HG03066 (cell line): ENCODE data around the gene STK33.

Experiments
- ATAC-seq: cut with Tn5 transposase; IDR thresholded peaks from one replicate; pipeline ENCODE4 v1.9.1; 2021; ENCODE audit warnings: low read depth; ENCODE audit not compliant: unreplicated experiment

STK33 gene

DNA sequence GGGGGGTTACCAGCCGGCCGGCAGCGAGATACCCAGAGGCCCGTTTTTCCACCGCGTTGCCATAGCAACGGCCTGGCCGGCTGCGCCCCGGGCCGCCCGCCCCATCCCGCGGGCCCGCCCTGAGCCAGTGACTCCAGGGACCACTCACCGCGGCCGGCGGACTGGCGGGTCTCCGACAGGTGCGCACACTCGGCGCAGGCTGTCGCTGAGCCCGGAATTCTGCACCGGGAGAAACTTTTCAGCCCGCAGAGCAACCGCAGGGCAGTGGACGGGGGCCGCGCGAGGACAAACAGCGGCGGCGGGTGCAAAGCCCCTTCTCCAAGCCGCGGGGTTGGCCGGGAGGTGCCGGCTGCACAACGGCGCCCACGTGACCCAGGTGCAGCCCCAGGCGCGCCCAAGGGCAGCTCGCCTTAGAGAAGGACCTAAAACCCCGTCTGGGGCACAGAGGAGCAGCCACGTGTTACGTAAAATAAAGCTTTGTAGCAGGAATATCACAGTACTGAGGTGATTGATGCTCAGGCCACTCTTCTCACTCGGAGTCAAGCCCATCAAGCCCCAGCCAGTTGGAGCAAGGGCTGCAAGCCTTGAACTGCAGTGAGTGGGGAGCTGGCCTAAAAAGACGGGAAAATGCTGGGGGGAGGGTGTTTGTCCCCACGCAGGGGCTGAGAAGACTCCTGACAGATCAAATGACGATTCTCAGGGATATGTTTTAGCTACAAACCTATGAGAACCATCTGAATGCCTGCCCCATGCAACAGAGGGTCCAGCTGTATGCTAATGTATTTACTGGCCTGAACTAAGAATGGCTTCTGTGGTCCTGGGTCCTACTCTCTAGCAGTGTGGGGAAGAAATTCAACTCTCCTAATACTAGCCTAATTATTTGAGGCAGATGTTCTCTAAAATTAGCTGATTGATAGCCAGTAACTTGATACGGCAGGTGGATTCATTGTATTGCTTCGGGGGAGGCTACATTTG lies at the start of gene STK33:
TSS of gene STK33 (minus strand) at position 294 of the 975 bp plus-strand sequence. CDS start 119,323 bp downstream, outside the sequence.
- peak; percentile 96 for ATAC-seq

DNA sequence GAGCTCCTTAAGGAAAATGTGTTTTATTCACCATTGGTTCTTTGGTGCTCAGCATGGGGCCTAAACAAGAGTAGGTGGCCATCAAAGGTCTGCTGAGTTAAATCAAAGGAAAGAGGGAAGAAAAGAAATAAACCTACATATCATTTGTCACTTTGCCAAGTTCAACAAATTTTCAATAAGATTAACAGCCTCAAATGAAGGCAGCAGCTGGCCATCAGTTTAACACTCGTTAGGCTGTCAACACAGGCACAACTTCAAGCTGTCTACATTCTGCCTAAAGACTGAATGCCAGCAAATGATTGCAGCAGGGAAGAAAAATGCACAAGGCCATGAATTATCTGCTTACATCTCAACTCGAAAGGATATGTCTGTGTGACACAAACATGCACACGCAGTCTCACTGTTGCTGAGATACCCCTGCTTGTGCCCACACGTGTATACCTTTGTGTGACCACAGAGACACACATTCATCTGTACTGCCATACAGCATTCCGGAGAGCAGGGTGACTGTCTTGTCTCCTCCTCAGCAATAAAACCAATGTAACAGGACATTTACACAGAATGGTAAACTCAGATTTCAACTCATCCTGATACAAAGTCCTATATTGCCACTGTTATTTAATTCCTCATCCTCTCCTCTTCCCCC lies 48.3 kb upstream of the STK33 start:
- no peak for ATAC-seq

DNA sequence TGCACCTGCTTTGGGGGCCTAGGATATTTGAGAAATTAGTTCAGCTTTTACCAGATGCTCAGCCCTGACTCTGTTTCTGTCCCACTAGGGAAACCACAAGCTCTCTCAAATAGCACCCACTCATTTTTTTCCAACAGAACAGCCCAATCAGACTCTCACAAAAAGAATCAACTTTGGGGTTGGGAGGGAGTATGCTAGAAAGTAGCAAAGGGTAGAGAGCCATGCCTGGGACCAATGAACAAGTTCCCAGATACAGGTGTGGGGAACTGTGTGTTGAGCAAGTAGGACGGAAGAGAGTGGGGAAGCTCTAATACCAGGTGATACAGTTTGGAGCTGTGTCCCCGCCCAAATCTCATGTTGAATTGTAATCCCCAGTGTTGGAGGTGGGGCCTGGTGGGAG lies 47.3 kb upstream of the STK33 start:
- ATAC-seq: no peak

DNA sequence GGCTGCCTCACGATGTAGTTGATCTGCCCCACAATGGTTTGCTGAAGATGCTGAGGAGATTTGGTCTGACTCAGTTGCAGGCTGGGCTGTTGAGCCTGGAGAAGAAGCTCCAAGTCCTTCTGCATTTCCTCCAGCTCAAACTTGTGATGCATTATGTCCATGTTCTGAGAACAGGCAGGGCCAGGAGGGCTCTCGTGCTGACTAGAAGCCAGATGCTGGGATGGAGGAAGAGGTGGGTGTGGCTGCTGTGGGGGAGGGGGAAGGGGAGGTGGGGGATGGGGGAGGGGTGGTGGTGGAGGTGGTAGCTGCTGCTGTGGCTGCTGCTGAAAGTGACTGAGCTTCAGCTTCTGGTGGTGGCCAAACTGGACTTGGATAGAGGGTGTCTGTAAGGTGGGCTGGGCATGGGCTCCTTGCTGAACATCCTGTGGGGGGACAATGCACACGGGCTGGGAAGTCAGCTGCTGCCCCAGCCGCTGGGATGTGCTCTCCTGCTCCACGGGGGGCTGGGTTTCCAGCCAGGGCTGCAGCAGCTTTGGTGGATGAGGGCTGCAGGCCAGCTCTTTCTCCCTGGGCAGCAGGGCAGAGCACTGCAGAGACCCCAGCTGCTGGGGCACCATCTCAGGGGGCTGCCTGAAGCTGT lies 46.4 kb upstream of the STK33 start:
- no peak for ATAC-seq

DNA sequence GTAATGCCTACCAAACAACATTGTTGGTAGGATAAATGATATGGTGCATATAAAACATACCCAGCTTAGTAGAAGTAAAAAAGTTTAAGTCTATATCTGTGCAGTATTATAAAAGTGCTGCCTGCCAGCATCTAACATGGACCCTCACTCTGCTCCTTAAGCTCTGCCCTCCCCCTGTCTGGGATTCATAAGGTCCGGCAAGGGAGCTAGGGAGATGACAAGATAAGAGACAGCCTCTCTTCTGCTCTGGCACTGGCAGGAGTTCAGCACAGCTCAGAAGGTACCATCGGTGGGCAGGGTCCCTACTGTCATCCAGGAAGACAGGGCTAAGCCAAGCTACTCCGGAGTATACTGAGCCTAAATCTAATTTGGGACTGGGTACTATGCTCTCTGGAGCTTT lies 45.6 kb upstream of the STK33 start:
- ATAC-seq: no peak

DNA sequence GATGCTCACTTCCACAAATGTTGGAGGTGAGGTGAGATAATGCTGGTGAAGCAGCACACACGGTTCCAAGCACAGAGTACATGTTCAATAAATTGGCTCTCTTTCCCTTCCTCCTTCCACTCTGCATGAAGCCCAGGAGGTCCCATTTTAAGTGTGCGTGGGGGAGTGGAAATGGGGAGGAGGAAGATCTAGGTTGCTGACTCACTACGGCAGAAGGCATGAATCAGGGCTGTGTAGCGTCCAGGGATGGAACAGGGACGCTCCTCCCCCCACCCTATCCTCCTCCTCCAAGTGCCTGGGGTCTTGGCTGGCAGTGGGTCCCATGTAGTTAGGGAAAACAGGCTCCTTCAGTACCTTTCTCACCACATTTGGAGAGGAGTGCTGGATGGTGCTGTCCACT lies 44.3 kb upstream of the STK33 start:
- ATAC-seq: no peak

DNA sequence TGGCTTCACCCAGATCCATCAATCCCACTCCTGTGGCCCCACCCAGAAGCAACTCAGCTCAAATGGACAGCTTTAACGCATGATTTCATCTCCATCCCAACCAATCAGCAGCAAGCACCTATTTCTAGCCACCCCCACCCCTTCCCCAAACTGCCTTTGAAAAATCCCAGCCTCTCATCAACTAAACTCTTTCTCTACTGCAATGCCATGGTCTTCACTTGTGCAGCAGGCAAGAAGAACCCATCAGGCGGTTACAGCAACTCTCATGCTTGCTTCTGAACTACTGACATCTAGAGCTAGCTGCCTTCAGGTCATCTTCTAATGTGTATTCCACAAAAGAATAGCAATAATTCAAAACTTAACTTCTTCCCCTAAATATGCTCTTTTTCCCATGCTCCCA lies 42.1 kb upstream of the STK33 start:
- no peak for ATAC-seq

DNA sequence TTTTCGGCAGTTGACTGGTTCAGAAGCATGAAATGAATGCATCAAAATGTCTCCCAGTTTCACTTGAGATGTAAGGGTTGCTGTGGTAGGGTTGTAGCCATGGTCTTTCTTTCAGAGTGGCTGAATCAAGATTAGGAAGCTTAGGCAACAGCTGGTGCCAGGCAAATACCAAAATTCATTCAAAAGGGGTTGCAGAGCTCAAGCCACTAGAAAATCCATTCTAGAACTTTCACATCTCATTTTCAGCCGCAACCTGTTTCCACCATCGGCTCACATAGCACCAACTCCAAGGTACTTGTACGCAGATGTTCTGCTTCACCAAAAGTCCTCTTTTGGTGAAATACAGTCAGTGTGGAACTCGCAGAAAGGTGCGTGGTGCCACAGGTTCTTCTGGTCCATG lies 40.5 kb upstream of the STK33 start:
- ATAC-seq: no peak

DNA sequence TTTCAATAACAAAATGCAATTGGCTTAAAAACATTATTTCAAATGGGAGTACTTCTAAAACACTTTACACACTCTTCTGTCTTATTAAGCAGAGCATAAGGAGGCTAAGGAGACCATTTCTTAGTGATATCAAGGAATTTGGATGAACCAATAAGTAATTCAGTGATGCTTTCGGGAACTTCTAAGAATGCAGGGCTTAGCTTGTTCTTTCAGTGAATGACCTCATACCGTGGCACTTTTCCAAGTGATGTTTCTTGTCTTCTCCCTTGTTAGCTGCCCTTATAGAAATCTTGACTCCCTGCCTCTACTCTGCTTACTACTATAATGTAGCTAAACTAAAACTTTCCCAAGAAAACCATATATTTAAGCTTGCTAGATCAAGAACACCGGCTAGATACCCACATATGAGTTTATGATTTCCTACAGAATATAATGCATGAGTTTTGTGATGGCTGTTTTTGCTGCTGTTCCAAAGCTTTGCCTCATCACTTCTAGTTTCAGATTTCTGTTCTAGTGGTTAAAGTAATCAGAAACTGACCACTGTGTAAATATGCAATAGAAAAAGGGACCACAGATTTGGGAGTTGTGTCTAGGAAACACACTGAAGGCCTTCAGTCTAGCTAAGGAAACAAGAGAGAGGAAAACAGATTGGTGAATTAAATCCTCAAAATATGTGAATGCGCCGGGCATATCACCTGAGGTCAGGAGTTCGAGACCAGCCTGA lies 37.5 kb upstream of the STK33 start:
- ATAC-seq: no peak

DNA sequence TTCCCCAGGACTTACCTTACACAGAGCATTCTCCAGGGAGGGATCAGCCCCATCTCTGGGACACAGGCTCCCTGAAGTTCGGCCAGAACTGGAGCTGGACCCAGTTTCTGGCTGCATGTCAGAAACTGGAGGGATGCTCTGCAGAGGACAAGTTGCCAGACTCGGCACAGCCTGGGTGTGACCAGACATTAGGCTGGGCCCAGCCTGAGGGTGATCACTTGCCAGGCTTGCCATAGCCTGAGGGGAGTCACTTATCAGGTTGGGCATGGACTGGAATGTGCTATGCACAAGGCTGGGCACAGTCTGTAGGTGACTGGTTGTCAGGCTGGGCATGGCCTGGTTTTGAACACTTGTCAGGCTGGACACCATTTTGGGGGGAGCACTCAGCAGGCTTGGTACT lies 30.7 kb upstream of the STK33 start:
- no peak for ATAC-seq

DNA sequence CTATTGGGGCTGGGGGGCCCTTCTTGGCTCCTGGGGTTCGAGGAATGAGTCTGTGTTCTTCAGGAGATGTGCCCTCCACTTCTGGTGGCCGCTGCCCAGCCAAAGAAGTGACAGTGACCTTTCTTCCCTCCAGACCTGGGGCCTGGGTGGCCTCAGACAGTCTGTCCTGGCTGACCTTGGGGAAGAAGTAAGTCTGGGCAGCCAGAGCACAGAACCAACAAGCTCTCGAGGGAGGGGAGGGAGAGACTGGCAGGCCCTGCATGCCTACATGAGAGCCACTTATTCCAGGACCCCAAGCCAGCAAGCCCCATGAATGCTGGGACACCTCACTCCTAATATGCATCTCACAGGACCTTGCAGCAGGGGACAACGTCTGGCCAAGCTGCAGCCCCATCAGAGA lies 27.1 kb upstream of the STK33 start:
- ATAC-seq: no peak

DNA sequence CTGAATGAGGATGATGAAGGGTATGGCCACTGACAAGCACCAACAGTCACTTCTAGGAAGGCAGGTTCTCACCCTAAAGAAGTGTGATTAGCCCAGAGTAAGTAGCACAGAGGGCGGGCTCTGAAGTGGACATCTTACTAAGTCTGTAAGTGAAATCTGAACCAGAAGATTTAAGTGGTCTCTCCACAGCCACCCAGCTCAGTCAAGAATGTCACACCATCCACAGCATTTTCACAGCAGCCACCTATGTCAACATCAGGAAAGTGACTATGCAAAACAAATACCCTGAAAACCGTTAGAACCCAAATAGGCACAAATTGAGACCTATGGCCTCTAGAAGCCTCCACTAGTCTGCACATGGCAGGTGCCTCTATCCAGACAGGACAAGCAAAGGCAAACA lies 23.0 kb upstream of the STK33 start:
- no peak for ATAC-seq

DNA sequence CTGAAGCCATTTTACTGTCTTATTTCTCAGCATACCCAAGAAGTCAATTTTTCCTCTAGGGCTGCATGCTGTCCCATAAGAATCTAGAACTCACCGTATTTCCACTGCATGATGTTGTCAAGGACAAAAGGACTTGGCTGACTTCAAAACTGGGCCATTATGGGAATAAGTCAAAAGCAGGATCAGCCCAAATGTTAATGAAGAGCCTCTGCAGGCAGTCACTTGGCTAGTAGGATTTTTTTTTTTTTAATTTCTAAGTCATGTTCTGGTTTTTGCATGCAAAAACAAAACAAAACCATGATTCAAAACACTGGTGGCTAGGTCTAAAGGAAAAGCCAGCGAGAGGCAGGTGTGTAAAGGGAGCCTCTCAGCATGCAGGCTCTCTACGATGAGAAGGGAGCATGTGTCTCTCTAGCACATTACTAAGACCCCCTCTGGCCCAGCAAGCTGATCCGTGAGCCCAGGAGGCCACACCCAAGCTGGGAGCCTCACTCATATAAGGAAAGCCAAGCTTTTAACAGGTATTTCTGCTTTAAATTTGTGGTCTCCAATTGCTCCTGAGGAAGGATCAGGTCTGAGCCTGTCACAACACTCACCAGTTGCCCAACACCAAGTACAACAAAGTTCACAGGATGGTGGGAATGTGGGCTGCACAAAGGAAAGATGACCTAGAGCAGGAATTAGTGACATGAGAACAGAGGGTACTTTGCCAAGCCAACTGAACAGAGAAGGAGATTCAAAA lies 21.4 kb upstream of the STK33 start:
- no peak for ATAC-seq

DNA sequence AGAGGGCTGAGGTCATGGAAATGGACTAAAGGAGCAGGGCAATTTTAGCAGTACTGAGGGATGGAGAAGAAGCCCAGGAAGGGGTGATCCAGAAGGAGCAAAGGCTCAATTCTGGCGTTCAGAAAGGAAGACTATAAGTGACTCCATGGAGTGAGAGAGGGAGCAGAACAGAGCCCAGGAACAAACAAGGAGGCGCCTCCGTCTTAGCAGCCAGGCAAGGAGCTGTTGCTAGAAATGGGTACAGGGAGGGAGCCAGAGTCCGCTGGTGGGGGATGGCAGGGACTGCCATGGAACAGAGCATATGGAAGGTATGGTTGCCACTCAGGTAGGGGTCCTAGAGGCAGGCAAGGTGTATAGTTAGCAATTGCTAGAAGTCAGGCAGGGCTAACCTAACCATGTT lies 20.5 kb upstream of the STK33 start:
- ATAC-seq: no peak

DNA sequence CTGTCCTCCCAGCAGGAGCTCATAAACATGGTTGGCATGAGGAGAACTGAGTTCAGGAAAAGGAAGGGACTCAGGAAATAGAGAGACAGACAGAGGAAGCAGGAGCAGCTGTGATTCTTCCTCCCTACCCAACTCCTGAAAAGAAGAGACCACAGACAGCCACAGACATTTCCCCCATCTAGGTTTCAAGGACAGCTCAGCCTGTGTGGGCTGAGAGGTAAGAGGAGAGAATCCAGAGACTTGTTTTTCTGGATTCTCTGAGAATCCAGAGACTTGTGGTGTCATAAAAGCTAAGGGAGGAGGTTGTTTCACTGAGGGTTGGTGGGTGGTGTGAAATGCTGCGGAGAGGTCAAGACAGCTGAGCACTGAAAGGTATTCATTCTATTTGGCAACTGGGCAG lies 19.0 kb upstream of the STK33 start:
- ATAC-seq: no peak

DNA sequence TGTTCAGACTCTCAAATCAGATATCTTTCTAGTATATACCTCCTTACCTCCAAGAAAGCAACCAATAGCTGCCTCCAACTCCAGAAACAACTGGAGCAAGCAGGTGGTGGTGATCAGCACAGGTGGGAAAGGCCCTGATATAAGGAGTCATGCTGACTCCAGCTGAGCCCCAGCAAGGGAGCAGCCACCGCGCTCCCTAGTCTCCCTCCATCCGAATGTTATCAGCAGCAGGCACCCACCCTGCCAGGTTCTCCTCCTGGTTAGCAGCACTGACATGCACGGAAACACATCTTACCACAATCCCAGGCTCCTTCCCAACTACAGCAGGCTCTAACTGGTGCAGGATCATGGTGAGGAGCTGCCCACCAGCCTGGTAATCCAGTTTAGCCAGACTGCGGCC lies 18.5 kb upstream of the STK33 start:
- ATAC-seq: no peak

DNA sequence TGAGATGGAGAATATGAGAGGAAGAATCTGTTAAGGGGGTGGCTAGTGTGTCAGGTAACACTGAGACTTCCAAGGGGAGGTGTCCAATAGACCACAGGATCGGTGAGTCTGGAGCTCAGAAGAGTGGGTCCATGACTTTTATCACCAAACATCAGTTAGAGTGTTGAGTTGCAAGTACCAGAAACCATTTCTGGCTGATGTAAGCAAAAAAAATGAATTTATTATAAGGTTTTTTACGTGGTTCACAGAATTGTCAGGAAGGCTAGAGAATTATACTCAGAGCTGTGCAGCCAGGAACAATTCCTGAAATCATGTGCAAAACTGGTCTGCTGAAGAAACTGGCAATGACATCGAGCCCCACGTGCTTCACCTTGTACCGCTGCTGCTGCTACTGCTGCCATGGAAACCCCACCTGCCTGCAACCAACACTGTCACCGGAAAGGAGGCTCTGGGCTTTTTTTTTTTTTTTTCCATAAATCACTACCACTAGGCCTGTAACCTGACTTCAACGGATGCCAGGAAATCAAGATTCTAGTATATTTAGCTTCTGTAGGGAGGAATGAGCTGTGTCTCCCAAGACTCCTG lies 16.6 kb upstream of the STK33 start:
- ATAC-seq: no peak

DNA sequence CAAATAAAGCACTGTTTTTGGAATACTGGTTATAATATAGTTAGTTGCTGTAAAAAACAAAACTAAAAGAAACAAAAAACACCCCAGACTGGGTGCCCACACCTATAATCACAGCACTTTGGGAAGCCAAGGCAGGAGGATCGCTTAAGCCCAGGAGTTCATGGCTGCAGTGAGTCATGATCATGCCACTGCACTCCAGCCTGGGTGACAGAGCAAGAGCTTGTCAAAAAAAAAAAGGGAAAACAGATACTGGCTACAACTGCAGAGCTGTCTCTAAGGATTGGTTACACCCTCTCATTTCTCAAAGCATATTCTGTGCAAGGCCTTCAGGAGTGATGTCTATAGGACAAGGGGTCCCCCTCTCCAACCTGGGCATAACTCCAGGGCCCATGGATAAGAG lies 14.6 kb upstream of the STK33 start:
- ATAC-seq: no peak

DNA sequence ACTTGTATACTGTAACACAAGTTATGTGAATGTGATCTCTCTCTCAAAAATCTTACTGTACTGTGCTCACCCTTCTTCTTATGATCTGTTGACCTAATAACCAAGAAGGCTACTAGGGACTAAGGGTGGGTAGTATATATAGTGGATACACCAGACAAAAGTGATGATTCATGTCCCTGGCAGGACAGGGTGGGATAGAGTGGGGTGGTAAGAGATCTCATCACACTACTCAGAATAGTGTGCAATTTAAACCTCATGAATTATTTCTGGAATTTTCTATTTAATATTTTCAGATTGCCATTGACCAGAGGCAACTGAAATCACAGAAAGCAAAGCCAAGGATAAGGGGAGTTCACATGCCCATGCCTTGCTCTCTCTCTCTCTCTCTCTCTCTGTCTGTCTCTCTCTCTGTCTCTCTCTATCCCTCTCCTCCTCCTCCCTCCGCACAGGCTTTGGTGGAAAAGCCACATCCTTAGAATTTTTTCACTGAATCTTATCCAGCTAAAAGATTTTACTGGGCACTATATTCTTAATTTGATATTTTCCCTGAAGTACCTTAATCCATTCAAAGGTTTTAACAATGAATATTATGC lies 12.0 kb upstream of the STK33 start:
- no peak for ATAC-seq
